Hepatocyte (in vitro differentiated cells): ENCODE data around the gene KRT80. TPM values are rescaled to one million over a fixed set of nuclear protein-coding genes. Genes with fewer than 3 reads are reported as not detected.

Experiments used
- DNase-seq: peaks from one replicate; pipeline ENCODE4 v3.0.0-alpha.2; 2016; ENCODE audit warnings: low spot score
- H2AFZ ChIP-seq: fragments of 200-600 bp; sonication (generic); 2 replicates; pipeline ENCODE4 v1.6.0; 2016; ENCODE audit warnings: antibody characterized with exemption, mild to moderate bottlenecking
- H3K27ac ChIP-seq: fragments of 200-600 bp; sonication (generic); 2 replicates; pipeline ENCODE4 v1.5.1; 2016; ENCODE audit warnings: mild to moderate bottlenecking
- H3K27me3 ChIP-seq: fragments of 200-600 bp; sonication (generic); 2 replicates; pipeline ENCODE4 v1.6.1; 2016
- H3K36me3 ChIP-seq: fragments of 200-600 bp; sonication (generic); replicated peaks from 2 replicates; pipeline ENCODE4 v1.5.1; 2016; ENCODE audit warnings: low read depth; ENCODE audit not compliant: insufficient read depth
- H3K4me1 ChIP-seq: fragments of 200-600 bp; sonication (generic); 2 replicates; pipeline ENCODE4 v1.5.1; 2016; ENCODE audit warnings: mild to moderate bottlenecking, moderate library complexity; ENCODE audit not compliant: insufficient read depth
- H3K4me2 ChIP-seq: fragments of 200-600 bp; sonication (generic); 2 replicates; pipeline ENCODE4 v1.6.0; 2016
- H3K4me3 ChIP-seq: fragments of 200-600 bp; sonication (generic); 2 replicates; pipeline ENCODE4 v1.5.1; 2016; ENCODE audit warnings: mild to moderate bottlenecking
- H3K79me2 ChIP-seq: fragments of 200-600 bp; sonication (generic); 2 replicates; pipeline ENCODE4 v1.6.0; 2017; ENCODE audit warnings: mild to moderate bottlenecking
- H3K9me2 ChIP-seq: fragments of 200-600 bp; sonication (generic); replicated peaks from 2 replicates; pipeline ENCODE4 v1.6.0; 2017; ENCODE audit warnings: mild to moderate bottlenecking; ENCODE audit not compliant: insufficient read depth
- H3K9me3 ChIP-seq: fragments of 200-600 bp; sonication (generic); 2 replicates; pipeline ENCODE4 v1.5.1; 2016; ENCODE audit warnings: low read depth, mild to moderate bottlenecking
- H4K20me1 ChIP-seq: fragments of 200-600 bp; sonication (generic); 2 replicates; pipeline ENCODE4 v1.6.0; 2016; ENCODE audit warnings: mild to moderate bottlenecking; ENCODE audit not compliant: insufficient read depth, poor library complexity, severe bottlenecking
- EZH2 ChIP-seq: fragments of 200-600 bp; sonication (generic); IDR thresholded peaks from 2 replicates; pipeline ENCODE4 v1.6.1; 2016; ENCODE audit warnings: antibody characterized with exemption, mild to moderate bottlenecking, borderline replicate concordance
- EZH2phosphoT487 ChIP-seq: fragments of 200-600 bp; sonication (generic); IDR thresholded peaks from one replicate; pipeline ENCODE4 v1.6.1; 2018; ENCODE audit warnings: antibody characterized with exemption, mild to moderate bottlenecking, low read depth, moderate library complexity; ENCODE audit not compliant: unreplicated experiment, severe bottlenecking
- WGBS: methylation state at CpG from one replicate; pipeline ENCODE4 v1.1.6; 2016; ENCODE audit warnings: low lambda C conversion rate; ENCODE audit errors: missing lambda C conversion rate; 5-methylcytosine and 5-hydroxymethylcytosine counted together
- polyA plus RNA-seq: library from polyadenylated mRNA; unstranded; fragments of >200 nt; fragmentation: Nextera tagmentation; extraction: Ambion mirVana; gene quantifications from 2 replicates; pipeline ENCODE4 v1.2.1, GENCODE V29; 2016
- total RNA-seq: library from RNA; depleted of rRNA; stranded (reverse); fragments of >200 nt; gene quantifications from 2 replicates; pipeline ENCODE4 v1.2.3, GENCODE V29; 2014
- TF ChIP-seq, protein P1 (sequence below): fragments of 200-600 bp; sonication (generic); IDR thresholded peaks from 2 replicates; pipeline ENCODE4 v1.5.1; 2016; ENCODE audit warnings: antibody characterized with exemption, mild to moderate bottlenecking; ENCODE audit not compliant: poor library complexity

KRT80 gene
- total and polyA plus RNA-seq, 2 experiments from 2014 or later, result 0.77 to 1.2 TPM

DNA sequence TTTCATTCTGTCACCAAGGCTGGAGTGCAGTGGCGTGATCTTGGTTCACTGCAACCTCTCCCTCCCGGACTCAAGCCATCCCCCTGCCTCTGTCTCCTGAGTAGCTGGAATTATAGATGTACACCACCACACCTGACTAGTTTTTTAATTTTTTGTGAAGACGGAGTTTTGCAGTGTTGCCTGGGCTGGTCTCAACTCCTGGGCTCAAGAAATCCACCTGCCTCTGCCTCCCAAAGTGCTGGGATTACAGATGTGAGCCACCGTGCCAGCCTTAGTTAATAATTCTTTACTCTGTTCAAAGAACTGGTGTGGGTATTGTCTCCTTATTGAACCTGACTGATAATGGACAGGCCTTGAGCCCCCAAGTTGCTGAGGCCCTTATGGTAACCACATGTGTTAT lies 30.9 kb upstream of the KRT80 start:
- H3K9me3 ChIP-seq, result no peaks in the 10 kb centered on the region
- no peaks in the 10 kb centered on the region for H3K9me2 ChIP-seq
- H3K4me1 ChIP-seq, result peaks cover 4% of the 10 kb centered on the region
- H3K36me3 ChIP-seq, result no peaks in the 10 kb centered on the region
- H3K4me3 ChIP-seq, result no peak overlapping the region
- H4K20me1 ChIP-seq, result no peaks in the 10 kb centered on the region
- H2AFZ ChIP-seq, result no peak overlapping the region
- no peak overlapping the region for H3K4me2 ChIP-seq
- no peak for DNase-seq
- no peaks in the 10 kb centered on the region for H3K79me2 ChIP-seq
- no peaks in the 10 kb centered on the region for H3K27me3 ChIP-seq
- TF ChIP-seq, protein P1, sequence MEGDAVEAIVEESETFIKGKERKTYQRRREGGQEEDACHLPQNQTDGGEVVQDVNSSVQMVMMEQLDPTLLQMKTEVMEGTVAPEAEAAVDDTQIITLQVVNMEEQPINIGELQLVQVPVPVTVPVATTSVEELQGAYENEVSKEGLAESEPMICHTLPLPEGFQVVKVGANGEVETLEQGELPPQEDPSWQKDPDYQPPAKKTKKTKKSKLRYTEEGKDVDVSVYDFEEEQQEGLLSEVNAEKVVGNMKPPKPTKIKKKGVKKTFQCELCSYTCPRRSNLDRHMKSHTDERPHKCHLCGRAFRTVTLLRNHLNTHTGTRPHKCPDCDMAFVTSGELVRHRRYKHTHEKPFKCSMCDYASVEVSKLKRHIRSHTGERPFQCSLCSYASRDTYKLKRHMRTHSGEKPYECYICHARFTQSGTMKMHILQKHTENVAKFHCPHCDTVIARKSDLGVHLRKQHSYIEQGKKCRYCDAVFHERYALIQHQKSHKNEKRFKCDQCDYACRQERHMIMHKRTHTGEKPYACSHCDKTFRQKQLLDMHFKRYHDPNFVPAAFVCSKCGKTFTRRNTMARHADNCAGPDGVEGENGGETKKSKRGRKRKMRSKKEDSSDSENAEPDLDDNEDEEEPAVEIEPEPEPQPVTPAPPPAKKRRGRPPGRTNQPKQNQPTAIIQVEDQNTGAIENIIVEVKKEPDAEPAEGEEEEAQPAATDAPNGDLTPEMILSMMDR, result no peak
- TF ChIP-seq EZH2phosphoT487 (no peak), EZH2 (no peak)
- WGBS, result 72% methylated on average over 4 of the region's 4 CpGs
- H3K27ac ChIP-seq, result peak overlapping the region; percentile 17

DNA sequence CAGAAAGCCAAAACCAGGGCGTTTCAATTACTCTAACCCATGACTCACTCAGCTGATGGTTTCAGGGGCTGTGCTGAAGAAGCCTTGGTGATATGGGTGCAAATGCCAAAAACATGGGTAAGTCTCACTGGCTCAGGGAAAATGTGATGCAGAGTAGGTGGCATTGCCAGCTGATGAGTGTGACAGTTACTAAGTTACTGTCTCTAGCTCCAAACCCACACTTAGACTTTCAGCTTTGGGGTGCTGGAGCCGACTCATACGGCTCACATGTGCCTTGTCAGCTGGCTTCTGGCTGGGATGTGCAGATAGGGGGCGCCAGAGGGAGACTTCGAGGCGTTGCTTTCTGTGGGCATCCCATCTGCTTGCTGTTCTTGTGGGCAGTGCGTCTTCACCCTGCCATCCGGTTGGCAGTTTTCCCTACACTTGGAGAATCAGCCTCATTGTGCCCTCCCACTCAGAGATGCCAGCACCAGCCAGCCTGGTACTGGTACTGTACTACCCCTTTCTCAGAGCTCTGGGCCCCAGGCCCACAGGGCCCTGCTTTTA lies 30.2 kb upstream of the KRT80 start:
- H3K36me3 ChIP-seq, result no peaks in the 10 kb centered on the region
- peak; percentile 64 for DNase-seq
- H3K27me3 ChIP-seq, result no peaks in the 10 kb centered on the region
- H4K20me1 ChIP-seq, result no peaks in the 10 kb centered on the region
- TF ChIP-seq EZH2, result no peak
- TF ChIP-seq, protein P1, result peak; percentile 51
- no peak for TF ChIP-seq EZH2phosphoT487
- 30% methylated on average over 8 of the region's 8 CpGs for WGBS
- no peaks in the 10 kb centered on the region for H3K9me2 ChIP-seq
- H3K79me2 ChIP-seq, result no peaks in the 10 kb centered on the region
- peaks cover 4% of the 10 kb centered on the region for H3K4me1 ChIP-seq
- H3K27ac ChIP-seq, result peak overlapping the region; percentile 17
- H3K4me2 ChIP-seq, result no peak overlapping the region
- H3K4me3 ChIP-seq, result no peak overlapping the region
- H2AFZ ChIP-seq, result no peak overlapping the region
- H3K9me3 ChIP-seq, result no peaks in the 10 kb centered on the region

DNA sequence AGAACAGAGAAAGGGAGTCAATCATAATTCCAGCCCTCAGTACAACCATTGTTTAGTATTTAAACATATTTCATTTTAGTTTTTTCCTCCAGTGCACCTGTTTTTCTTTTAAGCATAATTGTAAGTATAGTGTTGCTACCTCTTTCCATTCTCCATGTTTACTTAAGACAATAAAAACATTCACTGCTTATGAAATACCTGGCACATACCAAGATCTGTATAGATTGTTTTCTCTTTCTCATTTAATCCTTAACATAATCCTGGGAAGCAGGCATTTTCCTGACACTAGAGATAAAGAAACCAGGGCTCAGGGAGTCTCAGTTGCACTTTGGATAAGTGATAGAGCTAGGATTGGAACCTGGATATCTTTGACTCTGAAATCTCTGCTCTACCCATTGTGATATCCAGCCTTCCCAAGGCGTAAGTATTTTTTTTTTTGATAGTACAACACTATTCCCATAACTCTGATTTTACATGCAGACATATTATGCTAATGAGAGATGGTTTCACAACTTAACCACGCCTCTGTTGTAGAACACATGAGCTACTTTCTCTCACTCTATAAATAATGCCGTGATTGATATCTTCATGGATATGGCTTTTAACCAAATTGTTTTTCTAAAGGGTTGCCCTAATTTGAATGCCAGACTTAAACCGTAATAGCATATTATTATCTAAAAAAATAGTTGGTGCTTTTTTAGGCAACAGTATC lies 29.4 kb upstream of the KRT80 start:
- WGBS, result 79% methylated on average over 4 of the region's 4 CpGs
- Histone ChIP-seq H2AFZ (no peak overlapping the region), H3K4me2 (no peak overlapping the region), H3K36me3 (no peaks in the 10 kb centered on the region), H3K4me3 (no peak overlapping the region), H3K4me1 (peaks cover 11% of the 10 kb centered on the region), H3K9me2 (no peaks in the 10 kb centered on the region), H3K79me2 (no peaks in the 10 kb centered on the region), H3K27ac (no peak overlapping the region), H4K20me1 (no peaks in the 10 kb centered on the region), H3K9me3 (no peaks in the 10 kb centered on the region), H3K27me3 (no peaks in the 10 kb centered on the region)
- TF ChIP-seq, protein P1, result no peak
- TF ChIP-seq EZH2, result no peak
- no peak for TF ChIP-seq EZH2phosphoT487
- no peak for DNase-seq
